OCI-LY3 (cell line): Measurements from ENCODE around the gene CILP2.

Source experiments
- H2AFZ ChIP-seq: fragments of 200-600, 300-600 bp; shearing (Covaris generic); 2 replicates; pipeline ENCODE4 v1.6.0; 2014; ENCODE audit warnings: antibody characterized with exemption, low read depth, low read length
- H3K27ac ChIP-seq: fragments of 200-600, 300-600 bp; sonication (generic); 2 replicates; pipeline ENCODE4 v1.5.1; 2014; ENCODE audit warnings: mild to moderate bottlenecking, low read length, moderate library complexity, mixed read lengths
- H3K27me3 ChIP-seq: fragments of 200-600, 300-600 bp; sonication (generic); 2 replicates; pipeline ENCODE4 v1.6.1; 2014; ENCODE audit warnings: low read depth, low read length, mixed read lengths
- H3K36me3 ChIP-seq: fragments of 200-600, 300-600 bp; sonication (generic); replicated peaks from 2 replicates; pipeline ENCODE3; 2014; ENCODE audit warnings: low read depth, low read length, mixed read lengths
- H3K4me1 ChIP-seq: fragments of 300-600, 200-600 bp; sonication (generic); 2 replicates; pipeline ENCODE4 v1.6.1; 2014; ENCODE audit warnings: low read length, mixed read lengths
- H3K4me2 ChIP-seq: fragments of 200-600, 300-600 bp; sonication (generic); 2 replicates; pipeline ENCODE4 v1.6.1; 2014; ENCODE audit warnings: low read length, mixed read lengths
- H3K4me3 ChIP-seq: fragments of 300-600, 200-600 bp; sonication (generic); 2 replicates; pipeline ENCODE4 v1.5.1; 2014; ENCODE audit warnings: antibody characterized with exemption, mild to moderate bottlenecking, low read length, moderate library complexity
- H3K79me2 ChIP-seq: fragments of 300-600, 200-600 bp; shearing (Covaris generic); 2 replicates; pipeline ENCODE4 v1.6.1; 2014; ENCODE audit warnings: mild to moderate bottlenecking, low read length, mixed read lengths
- H3K9ac ChIP-seq: fragments of 300-600, 200-600 bp; shearing (Covaris generic); 2 replicates; pipeline ENCODE4 v1.6.0; 2014; ENCODE audit warnings: mild to moderate bottlenecking, low read length, moderate library complexity
- H3K9me3 ChIP-seq: fragments of 200-600, 300-600 bp; shearing (Covaris generic); 2 replicates; pipeline ENCODE4 v1.6.1; 2014; ENCODE audit warnings: low read length, mixed read lengths; ENCODE audit not compliant: insufficient read depth
- H4K20me1 ChIP-seq: fragments of 200-600, 300-600 bp; sonication (generic); 2 replicates; pipeline ENCODE4 v1.6.1; 2016; ENCODE audit warnings: low read length, mixed read lengths; ENCODE audit not compliant: insufficient read depth
- CTCF ChIP-seq: fragments of 200-600, 300-600 bp; sonication (generic); IDR thresholded peaks from 2 replicates; pipeline ENCODE4 v1.5.1; 2014; ENCODE audit warnings: antibody characterized with exemption, low read length, low read depth
- EZH2phosphoT487 ChIP-seq: fragments of 200-600 bp; shearing (Covaris generic); IDR thresholded peaks from 2 replicates; pipeline ENCODE4 v1.6.1; 2018; ENCODE audit warnings: antibody characterized with exemption, mixed run types, low read depth

Gene CILP2

GRCh38 chr19:19538061-19538784 lies at the start of gene CILP2:
TSS of gene CILP2 (plus strand) at chr19:19538265. CDS start at chr19:19538350, 85 bp downstream.
- Histone ChIP-seq H3K4me3 (no peak within 1 kb of the TSS), H3K4me2 (no peak within 1 kb of the TSS)

GRCh38 chr19:19488875-19489690 lies 49.0 kb upstream of the CILP2 start:
- H3K27ac ChIP-seq = peak overlapping the region; percentile 31
- H3K9ac ChIP-seq = no peak overlapping the region
- peaks cover 29% of the 10 kb centered on the region for H3K4me1 ChIP-seq
- peaks cover 14% of the 10 kb centered on the region for H4K20me1 ChIP-seq
- no peak overlapping the region for H2AFZ ChIP-seq
- peak overlapping the region; percentile 21 for H3K4me2 ChIP-seq
- H3K4me3 ChIP-seq = no peak overlapping the region
- no peaks in the 10 kb centered on the region for H3K27me3 ChIP-seq
- no peaks in the 10 kb centered on the region for H3K9me3 ChIP-seq
- peaks cover 12% of the 10 kb centered on the region for H3K36me3 ChIP-seq
- no peak for TF ChIP-seq EZH2phosphoT487
- no peak for TF ChIP-seq CTCF
- H3K79me2 ChIP-seq = peaks cover 64% of the 10 kb centered on the region

More at GRCh38 chr19:19538061-19538784, at the start of gene CILP2:
- TF ChIP-seq CTCF (no peak), EZH2phosphoT487 (no peak)
- Histone ChIP-seq H3K27me3 (no peaks in the 10 kb centered on the region), H3K9me3 (no peaks in the 10 kb centered on the region), H2AFZ (no peak within 1 kb of the TSS), H3K9ac (no peak within 1 kb of the TSS), H3K79me2 (no peaks in the 10 kb centered on the region), H4K20me1 (no peaks in the 10 kb centered on the region), H3K27ac (no peak within 1 kb of the TSS), H3K4me1 (no peaks in the 10 kb centered on the region), H3K36me3 (no peaks in the 10 kb centered on the region)

- no peak overlapping the region for H3K9ac ChIP-seq
- H3K36me3 ChIP-seq = peaks cover 19% of the 10 kb centered on the region
- no peaks in the 10 kb centered on the region for H3K27me3 ChIP-seq
- peaks cover 14% of the 10 kb centered on the region for H4K20me1 ChIP-seq
- no peak for TF ChIP-seq CTCF
- TF ChIP-seq EZH2phosphoT487 = no peak
- H3K79me2 ChIP-seq = peaks cover 64% of the 10 kb centered on the region
- peaks cover 24% of the 10 kb centered on the region for H3K4me1 ChIP-seq
- H2AFZ ChIP-seq = no peak overlapping the region
- H3K27ac ChIP-seq = peak overlapping the region; percentile 9; the same call in 1 of the 2 replicates
- no peak overlapping the region for H3K4me3 ChIP-seq
- no peak overlapping the region for H3K4me2 ChIP-seq
- H3K9me3 ChIP-seq = no peaks in the 10 kb centered on the region
Observed at GRCh38 chr19:19489804-19490204, 48.3 kb upstream of the CILP2 start.
